SJCRH30 (cell line): ENCODE data around the gene HYKK. TPM values are rescaled to one million over a fixed set of nuclear protein-coding genes. Genes with fewer than 3 reads are reported as not detected.
A peak's percentile ranks its signal among the peaks of the same experiment; 100 is the strongest.
"Not testable (repeated sequence)": the region's sequence is repeated elsewhere in the genome, so short reads cannot be mapped to it uniquely, and the experiment has no call there.

Experiments used
- DNase-seq, 2 experiments: peaks; one replicate each; pipeline ENCODE4 v3.0.0-alpha.2; 2015 to 2020
- H3K27ac ChIP-seq: fragments of 250-450 bp; sonication (Bioruptor Pico); 2 replicates; pipeline ENCODE4 v1.5.1; 2020; ENCODE audit warnings: mild to moderate bottlenecking, moderate library complexity
- H3K27me3 ChIP-seq: fragments of 250-450 bp; sonication (Bioruptor Pico); 2 replicates; pipeline ENCODE4 v1.5.1; 2020; ENCODE audit warnings: mild to moderate bottlenecking, moderate library complexity
- H3K36me3 ChIP-seq: fragments of 250-450 bp; sonication (Bioruptor Pico); 2 replicates; pipeline ENCODE4 v1.5.1; 2020; ENCODE audit warnings: mild to moderate bottlenecking, moderate library complexity
- H3K4me1 ChIP-seq: fragments of 250-450 bp; sonication (Bioruptor Pico); 2 replicates; pipeline ENCODE4 v1.5.1; 2020; ENCODE audit warnings: mild to moderate bottlenecking, moderate library complexity
- H3K4me3 ChIP-seq: fragments of 250-450 bp; sonication (Bioruptor Pico); 2 replicates; pipeline ENCODE4 v1.5.1; 2020; ENCODE audit warnings: mild to moderate bottlenecking, moderate library complexity
- H3K9me3 ChIP-seq: fragments of 250-450 bp; sonication (Bioruptor Pico); replicated peaks from 2 replicates; pipeline ENCODE4 v1.5.1; 2020; ENCODE audit warnings: mild to moderate bottlenecking, moderate library complexity
- total RNA-seq: library from RNA; depleted of rRNA; stranded (reverse); fragments of >200 nt; shearing (Covaris generic); gene quantifications from 2 replicates; pipeline ENCODE4 v1.2.3, GENCODE V29; 2014

The HYKK gene
- total RNA-seq, 1 experiment from 2014 or later = 8.9 TPM

- Histone ChIP-seq H3K4me1 (no peaks in the 10 kb centered on the region), H3K27ac (no peak overlapping the region), H3K9me3 (no peaks in the 10 kb centered on the region), H3K27me3 (no peaks in the 10 kb centered on the region), H3K4me3 (no peak overlapping the region), H3K36me3 (peaks cover 28% of the 10 kb centered on the region)
- DNase-seq = no peak
These were observed 45.2 kb downstream of the HYKK start for GRCh38 chr15:78552597-78552996.

- not testable (repeated sequence) for H3K36me3 ChIP-seq, DNase-seq, H3K9me3 ChIP-seq, H3K4me3 ChIP-seq, H3K4me1 ChIP-seq, H3K27ac ChIP-seq, H3K27me3 ChIP-seq
These were observed 52.8 kb downstream of the HYKK start for GRCh38 chr15:78560201-78560600.

- Histone ChIP-seq H3K9me3 (no peaks in the 10 kb centered on the region), H3K4me3 (no peak overlapping the region), H3K27ac (no peak overlapping the region), H3K27me3 (0 out of 2 replicates have a peak, but pooled peaks cover 3% of the 10 kb centered on the region), H3K4me1 (no peaks in the 10 kb centered on the region), H3K36me3 (no peaks in the 10 kb centered on the region)
- DNase-seq = no peak
These were observed 54.1 kb downstream of the HYKK start for GRCh38 chr15:78561490-78561889.

GRCh38 chr15:78563092-78563491 lies 55.7 kb downstream of the HYKK start:
- no peak overlapping the region for H3K27ac ChIP-seq
- no peak for DNase-seq

GRCh38 chr15:78564743-78565096 lies 57.3 kb downstream of the HYKK start:
- Histone ChIP-seq H3K9me3 (no peaks in the 10 kb centered on the region), H3K4me3 (no peak overlapping the region), H3K36me3 (no peaks in the 10 kb centered on the region), H3K27me3 (0 out of 2 replicates have a peak, but pooled peaks cover 3% of the 10 kb centered on the region), H3K27ac (no peak overlapping the region), H3K4me1 (no peaks in the 10 kb centered on the region)
- no peak for DNase-seq

More at GRCh38 chr15:78563092-78563491, 55.7 kb downstream of the HYKK start:
- no peaks in the 10 kb centered on the region for H3K9me3 ChIP-seq
- 0 out of 2 replicates have a peak, but pooled peaks cover 3% of the 10 kb centered on the region for H3K27me3 ChIP-seq
- H3K4me3 ChIP-seq = no peak overlapping the region
- H3K36me3 ChIP-seq = no peaks in the 10 kb centered on the region
- H3K4me1 ChIP-seq = no peaks in the 10 kb centered on the region

GRCh38 chr15:78565097-78565950 lies 57.9 kb downstream of the HYKK start, which contains the start of gene CHRNA5:
CHRNA5 (plus strand) TSS chr15:78565520; CDS start chr15:78565720, 200 bp downstream.
- peak; percentile 98 for DNase-seq
- Histone ChIP-seq H3K36me3 (no peaks in the 10 kb centered on the region), H3K27me3 (0 out of 2 replicates have a peak, but pooled peaks cover 3% of the 10 kb centered on the region), H3K4me3 (peak within 1 kb of the TSS; percentile 77), H3K9me3 (no peaks in the 10 kb centered on the region), H3K4me1 (no peaks in the 10 kb centered on the region), H3K27ac (peak within 1 kb of the TSS; percentile 39; the same call in 1 of the 2 replicates)

- 0 out of 2 replicates have a peak, but pooled peaks cover 1% of the 10 kb centered on the region for H3K27me3 ChIP-seq
- H3K36me3 ChIP-seq = no peaks in the 10 kb centered on the region
- no peaks in the 10 kb centered on the region for H3K9me3 ChIP-seq
- DNase-seq = peak; percentile 27 to 53
- H3K4me3 ChIP-seq = peak overlapping the region; percentile 77
- H3K27ac ChIP-seq = peak overlapping the region; percentile 39; the same call in 1 of the 2 replicates
- H3K4me1 ChIP-seq = no peaks in the 10 kb centered on the region
These were observed 58.8 kb downstream of the HYKK start for GRCh38 chr15:78565951-78566774.

GRCh38 chr15:78567531-78567930 lies 60.2 kb downstream of the HYKK start:
- Histone ChIP-seq H3K27me3 (no peaks in the 10 kb centered on the region), H3K36me3 (no peaks in the 10 kb centered on the region), H3K4me3 (no peak overlapping the region), H3K9me3 (no peaks in the 10 kb centered on the region), H3K27ac (no peak overlapping the region), H3K4me1 (no peaks in the 10 kb centered on the region)
- no peak for DNase-seq

- Histone ChIP-seq H3K4me1 (no peaks in the 10 kb centered on the region), H3K9me3 (no peaks in the 10 kb centered on the region), H3K36me3 (no peaks in the 10 kb centered on the region), H3K27ac (no peak overlapping the region), H3K4me3 (no peak overlapping the region), H3K27me3 (no peaks in the 10 kb centered on the region)
- no peak for DNase-seq
These were observed 63.3 kb downstream of the HYKK start for GRCh38 chr15:78570710-78571109.

GRCh38 chr15:78571382-78571781 lies 64.0 kb downstream of the HYKK start:
- Histone ChIP-seq H3K9me3 (no peaks in the 10 kb centered on the region), H3K4me3 (no peak overlapping the region), H3K36me3 (no peaks in the 10 kb centered on the region), H3K27ac (no peak overlapping the region), H3K27me3 (no peaks in the 10 kb centered on the region), H3K4me1 (no peaks in the 10 kb centered on the region)
- no peak for DNase-seq

GRCh38 chr15:78573416-78573815 lies 66.0 kb downstream of the HYKK start:
- Histone ChIP-seq H3K4me3 (no peak overlapping the region), H3K27ac (no peak overlapping the region), H3K4me1 (no peaks in the 10 kb centered on the region), H3K36me3 (no peaks in the 10 kb centered on the region), H3K27me3 (no peaks in the 10 kb centered on the region), H3K9me3 (no peaks in the 10 kb centered on the region)
- no peak for DNase-seq

GRCh38 chr15:78574944-78575343 lies 67.6 kb downstream of the HYKK start:
- H3K9me3 ChIP-seq = no peaks in the 10 kb centered on the region
- H3K27ac ChIP-seq = no peak overlapping the region
- DNase-seq = no peak
- H3K4me3 ChIP-seq = no peak overlapping the region
- no peaks in the 10 kb centered on the region for H3K4me1 ChIP-seq
- no peaks in the 10 kb centered on the region for H3K27me3 ChIP-seq
- H3K36me3 ChIP-seq = no peaks in the 10 kb centered on the region
